Activated naive CD4-positive, alpha-beta T cell treated with anti-CD3 and anti-CD28 coated beads, Interleukin-2, amount 50 U/mL, for 72 hours (primary cell): ENCODE results near the gene STPG1. TPM values are rescaled to one million over a fixed set of nuclear protein-coding genes. Genes with fewer than 3 reads are reported as not detected.
A peak's percentile ranks its signal among the peaks of the same experiment; 100 is the strongest.

ENCODE experiments used
- ATAC-seq, 2 donors: fragments of 150-1000 bp; cut with Tn5 transposase; 2 replicates each; pipeline ENCODE4 v1.10.0; 2021; ENCODE audit warnings: mild to moderate bottlenecking in 2 of 2, moderate library complexity in 2 of 2
- DNase-seq, 2 donors: peaks; one replicate each; pipeline ENCODE4 v3.0.0; 2021 to 2022; ENCODE audit warnings: low spot score in 2 of 2
- H3K27ac Mint-ChIP-seq, 2 donors: one replicate each; pipeline ENCODE4 v1.8.0; 2022; ENCODE audit warnings: mild to moderate bottlenecking in 2 of 2, mixed read lengths in 2 of 2
- H3K36me3 Mint-ChIP-seq, 2 donors: one replicate each; pipeline ENCODE4 v1.8.0; 2022; ENCODE audit warnings: mixed read lengths in 2 of 2
- H3K9me3 Mint-ChIP-seq, 2 donors: one replicate each; pipeline ENCODE4 v1.8.0; 2022; ENCODE audit warnings: mixed read lengths in 2 of 2
- total RNA-seq, 2 donors: library from RNA; stranded (reverse); gene quantifications; one replicate each; pipeline ENCODE4 v1.2.3, GENCODE V29; 2022

The STPG1 gene
- total RNA-seq, 2 donors from 2014 or later: 6.1 to 7.0 TPM

DNA sequence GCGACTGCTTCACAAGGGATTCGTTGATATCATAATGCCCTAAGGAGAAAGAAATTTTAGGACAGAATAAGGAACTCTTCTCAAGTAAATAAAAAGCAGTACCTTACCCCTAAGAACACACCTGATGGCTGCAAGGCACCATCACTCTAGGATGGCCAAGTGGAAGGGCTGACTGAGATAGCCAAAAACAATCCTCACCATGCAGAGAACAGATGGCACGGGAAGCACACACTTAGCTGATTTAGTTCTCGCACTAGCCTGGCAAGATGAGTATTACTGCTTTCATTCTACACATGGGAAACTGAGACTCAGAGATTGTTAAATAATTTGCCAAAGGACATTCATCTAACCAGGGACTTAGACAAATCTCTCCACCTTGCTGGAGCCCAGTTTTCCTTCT is 43.8 kb downstream of the STPG1 start:
- ATAC-seq (no peak), DNase-seq (no peak)
- Mint-ChIP-seq H3K9me3 (no peaks in the 10 kb centered on the region), H3K27ac (no peak overlapping the region), H3K36me3 (no peaks in the 10 kb centered on the region)

DNA sequence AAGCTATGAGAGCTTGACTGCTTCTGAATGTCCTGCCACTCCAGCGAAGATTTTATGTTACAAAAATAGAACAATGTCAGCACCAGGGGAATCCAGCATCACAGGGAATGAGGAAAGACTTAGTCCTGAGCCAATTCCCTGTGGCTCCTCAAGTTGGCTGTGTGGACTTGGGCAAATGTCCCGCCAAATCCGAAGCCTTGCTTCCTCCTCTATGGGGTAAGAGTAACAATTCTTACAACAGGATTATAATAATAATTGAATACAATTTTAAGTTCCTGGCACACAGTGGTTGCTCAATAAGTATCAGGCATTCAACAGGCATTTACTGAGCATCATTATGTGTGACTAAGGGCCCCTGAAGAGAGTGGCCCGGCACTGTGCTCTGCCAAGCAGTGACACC is 44.4 kb downstream of the STPG1 start:
- H3K27ac Mint-ChIP-seq: no peak overlapping the region
- no peaks in the 10 kb centered on the region for H3K9me3 Mint-ChIP-seq
- DNase-seq (no peak), ATAC-seq (no peak)
- H3K36me3 Mint-ChIP-seq: no peaks in the 10 kb centered on the region

DNA sequence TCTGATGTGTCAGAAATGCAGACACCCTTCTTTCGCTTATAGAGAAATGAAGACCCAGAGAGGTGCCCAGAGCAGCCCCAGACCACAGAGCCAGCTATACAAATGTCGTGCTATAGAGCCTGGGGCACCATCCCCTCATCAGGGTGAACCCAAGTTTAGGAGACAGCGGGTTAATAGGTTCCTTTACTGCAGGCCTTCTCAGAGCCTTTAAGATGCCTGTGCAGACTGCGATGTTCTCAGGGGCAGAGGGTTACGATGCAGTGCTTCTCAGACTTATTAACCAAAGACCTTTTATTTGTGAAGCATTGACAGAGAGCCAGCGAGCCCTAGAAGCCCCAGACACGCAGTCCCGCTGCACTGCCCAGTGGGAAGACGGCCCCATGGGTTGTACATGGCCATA is 46.9 kb downstream of the STPG1 start:
- Mint-ChIP-seq H3K27ac (peak overlapping the region in 1 of 2 donors; percentile 23), H3K36me3 (peaks cover 0 to 5% of the 10 kb centered on the region in 2 donors), H3K9me3 (no peaks in the 10 kb centered on the region)
- no peak for DNase-seq
- no peak for ATAC-seq

DNA sequence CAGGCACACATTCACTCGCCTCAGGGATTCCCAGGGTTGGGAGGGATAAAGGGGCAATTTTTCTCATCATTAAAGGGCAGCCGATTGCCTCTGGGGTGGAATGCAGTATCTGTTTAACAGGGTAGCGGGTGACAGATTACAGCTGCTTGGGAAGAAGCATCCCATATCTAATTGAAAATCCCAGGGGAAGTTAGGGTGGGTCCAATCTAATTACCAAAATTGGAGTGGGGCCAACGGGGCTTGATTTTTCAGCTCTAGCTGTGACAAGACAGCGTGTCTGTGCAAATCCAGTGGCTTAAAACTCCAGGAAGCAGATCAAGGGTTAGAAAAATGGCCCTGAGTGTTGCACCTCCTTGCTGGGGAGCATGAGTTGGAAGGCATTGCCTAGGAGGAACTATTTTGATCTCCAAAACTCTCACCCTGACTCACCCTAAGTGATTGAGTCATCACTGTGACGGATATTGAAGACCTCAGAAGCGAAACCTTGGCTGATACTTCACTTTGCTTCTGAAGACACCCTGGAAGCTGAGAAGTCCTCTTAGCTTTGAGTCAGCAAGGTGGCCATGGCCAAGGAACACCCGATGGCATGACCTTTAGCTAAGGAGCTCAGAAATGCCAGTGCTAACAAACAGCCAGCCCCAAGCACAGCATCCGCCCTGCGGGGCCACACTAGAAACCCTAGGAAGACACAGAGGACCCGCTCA is 48.5 kb downstream of the STPG1 start:
- ATAC-seq (peak; percentile 98 to 100), DNase-seq (peak; percentile 50 to 71)
- Mint-ChIP-seq H3K27ac (peak overlapping the region in 1 of 2 donors; percentile 69), H3K9me3 (no peaks in the 10 kb centered on the region), H3K36me3 (peaks cover 0 to 5% of the 10 kb centered on the region in 2 donors)

DNA sequence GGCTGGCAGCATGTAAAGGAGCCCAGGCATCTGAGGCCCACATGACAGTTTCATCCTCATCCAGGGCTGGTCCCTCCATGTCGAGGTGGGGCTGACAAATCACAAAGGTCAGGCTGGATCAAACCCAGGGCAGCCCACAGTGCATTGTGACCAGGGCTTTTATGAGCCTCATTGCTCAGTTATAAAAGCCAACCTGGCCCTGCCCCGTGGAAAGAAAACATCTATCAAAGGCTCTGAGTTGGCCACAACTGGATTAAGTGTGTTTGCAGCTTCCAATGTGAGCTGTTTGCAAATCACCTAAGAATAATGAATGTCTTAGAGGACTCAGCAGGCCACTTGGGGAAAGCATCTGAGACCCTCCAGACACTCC is 49.0 kb downstream of the STPG1 start:
- H3K27ac Mint-ChIP-seq: no peak overlapping the region
- ATAC-seq (no peak), DNase-seq (no peak)
- H3K9me3 Mint-ChIP-seq: no peaks in the 10 kb centered on the region
- peaks cover 0 to 5% of the 10 kb centered on the region in 2 donors for H3K36me3 Mint-ChIP-seq

DNA sequence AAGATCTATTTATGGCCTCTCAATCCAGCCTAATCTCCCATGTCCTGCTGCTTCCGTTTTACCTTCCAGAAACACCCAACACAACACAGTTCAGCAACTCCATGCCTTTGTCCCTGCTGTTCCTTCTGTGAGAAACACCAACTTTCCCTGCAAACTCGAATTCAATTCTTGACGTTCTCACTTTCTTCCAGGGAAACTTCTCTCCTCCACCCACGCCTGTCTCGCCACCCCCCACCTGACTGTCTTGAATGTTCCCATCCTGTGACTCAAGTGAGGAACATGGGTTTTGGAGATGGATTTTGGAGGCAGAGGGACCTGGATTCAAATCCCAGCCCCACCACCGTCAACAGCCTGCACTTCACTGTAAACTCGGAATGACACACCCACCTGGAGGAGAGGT is 49.6 kb downstream of the STPG1 start:
- ATAC-seq (no peak), DNase-seq (no peak)
- Mint-ChIP-seq H3K9me3 (no peaks in the 10 kb centered on the region), H3K36me3 (peaks cover 0 to 5% of the 10 kb centered on the region in 2 donors), H3K27ac (no peak overlapping the region)

DNA sequence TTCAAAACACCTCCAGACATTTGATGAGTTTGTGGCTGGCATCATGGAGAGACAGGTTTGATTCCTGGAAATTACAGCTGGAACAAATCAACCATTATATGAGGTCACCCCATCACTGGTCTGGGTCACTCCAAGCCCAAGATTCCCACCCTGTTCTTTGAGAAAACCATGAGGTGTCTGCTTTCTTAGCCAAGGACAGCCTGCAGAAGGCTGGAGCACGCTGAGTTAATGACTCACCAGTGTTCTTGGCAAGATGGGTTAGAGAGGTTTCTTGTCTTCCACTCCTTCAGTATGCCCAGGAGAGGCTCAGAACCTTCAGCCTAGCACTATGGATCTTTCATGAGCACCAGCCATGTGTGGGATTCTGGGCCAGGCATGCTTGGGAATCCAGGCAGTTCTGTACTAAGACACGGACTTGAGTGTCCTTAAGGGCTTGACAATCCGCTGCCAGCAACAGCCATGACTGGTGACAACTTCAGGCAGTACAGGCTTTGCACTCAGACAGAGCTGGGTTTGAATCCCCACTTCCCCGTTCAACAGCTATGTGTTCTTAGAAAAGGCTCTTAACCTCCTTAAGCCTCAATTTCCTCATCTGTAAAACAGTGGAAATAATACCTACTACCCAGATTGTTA is 50.5 kb downstream of the STPG1 start:
- DNase-seq: no peak
- Mint-ChIP-seq H3K36me3 (peaks cover 0 to 5% of the 10 kb centered on the region in 2 donors), H3K27ac (no peak overlapping the region), H3K9me3 (no peaks in the 10 kb centered on the region)
- ATAC-seq: no peak

DNA sequence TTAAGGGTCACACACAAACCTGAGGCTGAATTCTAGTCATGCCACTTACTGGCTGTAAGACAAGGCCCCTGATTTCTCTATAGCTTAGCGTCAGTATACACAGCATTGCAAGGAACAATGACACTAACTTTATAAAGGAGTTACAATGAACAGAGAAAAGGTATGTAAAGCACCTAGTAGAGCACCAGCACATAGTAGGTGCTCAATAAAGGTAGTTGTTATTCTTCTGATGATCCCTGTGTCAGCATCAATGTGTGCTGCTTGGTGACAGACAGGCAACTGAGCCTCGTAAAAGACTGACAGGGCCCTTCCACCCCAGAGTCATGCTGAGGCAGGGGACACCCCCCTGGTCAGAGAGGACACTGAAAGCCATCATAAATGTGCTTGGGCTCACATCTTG is 51.2 kb downstream of the STPG1 start:
- H3K9me3 Mint-ChIP-seq: no peaks in the 10 kb centered on the region
- peaks cover 0 to 10% of the 10 kb centered on the region in 2 donors for H3K36me3 Mint-ChIP-seq
- ATAC-seq (no peak), DNase-seq (no peak)
- H3K27ac Mint-ChIP-seq: no peak overlapping the region

DNA sequence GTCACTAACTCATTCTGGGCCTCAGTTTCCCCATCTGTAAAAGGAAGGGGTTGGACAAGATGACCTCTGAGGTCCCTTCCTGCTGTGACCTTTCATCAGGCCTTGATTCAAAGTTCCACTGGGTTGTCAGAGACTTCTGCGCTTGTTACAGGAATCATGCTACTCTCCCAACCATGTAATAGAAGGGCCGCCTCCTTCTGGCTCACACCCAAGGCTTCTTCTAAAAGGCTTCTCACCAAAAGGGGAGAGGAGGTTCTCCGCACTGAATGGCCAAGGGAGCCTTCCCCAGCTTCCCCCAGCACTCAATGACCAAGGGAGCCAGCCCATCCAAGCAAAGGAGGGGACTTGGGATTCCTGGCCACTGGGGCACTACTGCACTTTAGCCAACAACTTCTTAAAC is 51.8 kb downstream of the STPG1 start:
- no peaks in the 10 kb centered on the region for H3K9me3 Mint-ChIP-seq
- H3K27ac Mint-ChIP-seq: no peak overlapping the region
- ATAC-seq (no peak), DNase-seq (no peak)
- H3K36me3 Mint-ChIP-seq: peaks cover 0 to 10% of the 10 kb centered on the region in 2 donors

DNA sequence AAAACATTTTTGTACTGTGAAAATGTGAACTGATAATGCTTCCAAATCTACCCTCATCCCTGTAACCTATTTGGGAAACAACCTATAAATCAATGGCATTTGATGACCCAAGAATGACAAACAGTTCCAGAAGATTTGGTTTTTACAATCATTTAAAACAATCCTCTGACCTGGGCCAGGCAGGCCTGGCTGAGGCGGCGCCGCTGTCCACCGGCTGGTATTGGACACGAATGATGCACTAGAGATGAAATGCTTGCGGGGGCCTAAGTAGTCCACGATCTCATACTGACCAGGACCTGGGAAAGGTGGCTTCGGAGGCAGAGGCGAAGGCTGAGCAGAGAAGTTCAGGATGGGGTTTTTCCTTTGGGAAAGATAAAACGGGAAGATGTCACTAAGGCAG is 52.9 kb downstream of the STPG1 start:
- H3K36me3 Mint-ChIP-seq: peaks cover 0 to 10% of the 10 kb centered on the region in 2 donors
- DNase-seq (no peak), ATAC-seq (no peak)
- H3K9me3 Mint-ChIP-seq: no peaks in the 10 kb centered on the region
- H3K27ac Mint-ChIP-seq: no peak overlapping the region

DNA sequence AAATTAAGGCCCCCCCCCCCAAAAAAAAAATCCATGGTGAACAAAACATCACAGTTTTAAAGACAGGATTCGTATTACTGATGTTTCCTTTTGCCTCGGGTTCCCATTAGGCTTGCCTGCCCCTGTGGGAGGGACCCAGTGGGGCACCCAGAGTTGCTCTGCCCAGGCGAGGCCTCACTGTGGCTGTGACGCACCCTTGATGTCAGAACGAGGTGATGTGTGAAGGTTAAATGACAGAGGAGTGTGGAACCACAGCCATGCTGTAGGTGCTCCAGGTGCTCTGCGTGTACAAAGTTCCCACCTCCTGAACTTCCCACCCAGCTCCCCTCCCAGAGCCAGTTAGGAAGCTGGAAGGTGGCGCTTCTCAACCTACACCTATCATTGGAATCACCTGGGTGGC is 56.5 kb downstream of the STPG1 start:
- DNase-seq (no peak), ATAC-seq (no peak)
- H3K27ac Mint-ChIP-seq: no peak overlapping the region
- H3K9me3 Mint-ChIP-seq: no peaks in the 10 kb centered on the region
- H3K36me3 Mint-ChIP-seq: peaks cover 0 to 5% of the 10 kb centered on the region in 2 donors

DNA sequence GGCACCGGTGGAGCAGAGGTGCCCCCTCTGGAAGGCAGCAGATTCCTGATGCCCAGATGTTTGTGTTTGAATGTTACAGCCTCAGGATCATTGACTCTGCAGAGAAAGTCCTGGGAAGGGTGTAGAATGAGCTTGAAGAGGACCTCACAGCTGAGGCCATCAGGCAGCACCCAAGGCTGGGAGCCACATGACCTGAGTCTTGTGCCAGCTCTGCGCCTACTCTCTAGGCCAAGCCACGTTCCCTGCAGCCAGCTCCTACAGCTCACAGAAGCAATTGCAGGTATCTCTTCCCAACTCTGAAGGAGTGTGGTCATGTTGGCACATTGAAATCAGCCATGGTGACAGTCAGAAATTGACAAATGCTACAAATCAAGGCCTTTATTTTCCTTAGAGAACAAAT is 58.1 kb downstream of the STPG1 start:
- DNase-seq: no peak
- no peak overlapping the region for H3K27ac Mint-ChIP-seq
- no peaks in the 10 kb centered on the region for H3K9me3 Mint-ChIP-seq
- H3K36me3 Mint-ChIP-seq: peaks cover 0 to 5% of the 10 kb centered on the region in 2 donors
- no peak for ATAC-seq

DNA sequence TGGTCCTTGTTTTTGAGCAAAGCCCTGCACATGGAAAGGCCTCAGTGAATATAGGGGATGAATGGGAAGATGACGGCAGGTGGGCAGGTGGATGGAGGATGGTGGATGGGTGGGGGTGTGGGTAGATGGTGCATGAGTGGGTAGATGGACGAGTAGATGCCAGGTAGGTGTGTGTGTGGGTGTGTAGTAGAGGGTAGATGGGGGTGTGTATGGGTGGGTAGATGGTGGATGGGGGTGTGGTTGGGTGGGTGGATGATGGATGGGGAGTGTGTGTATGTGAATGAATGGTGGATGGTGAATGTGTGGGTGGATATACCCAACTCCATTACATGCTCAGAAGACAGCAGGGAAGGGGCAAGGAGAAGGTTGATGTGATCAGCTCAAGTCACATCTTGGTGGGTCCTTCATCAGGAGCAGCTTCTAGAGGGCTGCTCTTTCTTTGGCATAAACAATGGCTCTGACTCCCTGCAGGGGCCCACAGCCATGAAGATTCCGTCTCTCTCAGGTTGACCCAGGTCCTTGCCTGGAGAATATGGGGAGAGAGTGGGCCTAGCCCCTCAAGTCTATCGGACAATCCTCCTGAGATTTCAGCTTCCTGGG is 60.2 kb downstream of the STPG1 start:
- ATAC-seq: no peak
- Mint-ChIP-seq H3K36me3 (peaks cover 0 to 5% of the 10 kb centered on the region in 2 donors), H3K9me3 (no peaks in the 10 kb centered on the region), H3K27ac (peak overlapping the region in 1 of 2 donors; percentile 9)
- no peak for DNase-seq

DNA sequence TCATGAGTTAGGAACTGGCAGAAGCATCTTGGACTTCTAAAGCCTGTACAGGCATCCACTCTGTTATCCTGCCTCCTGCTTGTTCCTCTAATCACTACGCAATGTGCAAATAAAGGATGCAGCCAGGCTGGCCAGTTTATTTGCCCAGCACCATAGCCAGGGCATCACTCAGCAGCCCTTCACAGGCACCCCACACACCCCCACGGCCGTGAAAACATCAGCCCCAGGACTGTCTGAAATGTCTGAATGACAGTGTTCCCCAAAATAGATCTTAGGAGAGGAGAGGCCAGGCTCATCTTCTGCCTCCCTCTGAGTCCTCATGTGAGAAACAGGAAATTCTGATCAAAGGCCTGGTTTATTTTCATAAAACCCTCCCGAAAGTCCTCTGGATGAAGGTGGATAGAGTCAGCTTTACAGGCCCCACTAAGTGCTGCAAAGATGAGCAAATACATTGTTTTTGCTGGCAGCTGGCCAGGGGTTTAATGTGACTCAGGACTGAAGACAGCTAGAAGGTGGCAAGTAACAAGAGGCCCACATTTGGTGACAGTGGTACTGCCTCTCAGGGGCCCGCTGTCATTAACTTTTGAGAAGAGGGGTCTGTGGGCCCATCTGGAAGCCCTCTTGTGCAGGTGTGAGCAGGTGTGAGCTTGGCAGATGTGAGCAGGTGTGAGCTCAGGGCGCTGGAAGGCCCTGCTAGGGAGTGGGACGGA is 61.5 kb downstream of the STPG1 start:
- Mint-ChIP-seq H3K27ac (peak overlapping the region; percentile 71 to 84), H3K36me3 (no peaks in the 10 kb centered on the region), H3K9me3 (no peaks in the 10 kb centered on the region)
- ATAC-seq: peak; percentile 80 to 81
- peak; percentile 59 to 82 for DNase-seq

DNA sequence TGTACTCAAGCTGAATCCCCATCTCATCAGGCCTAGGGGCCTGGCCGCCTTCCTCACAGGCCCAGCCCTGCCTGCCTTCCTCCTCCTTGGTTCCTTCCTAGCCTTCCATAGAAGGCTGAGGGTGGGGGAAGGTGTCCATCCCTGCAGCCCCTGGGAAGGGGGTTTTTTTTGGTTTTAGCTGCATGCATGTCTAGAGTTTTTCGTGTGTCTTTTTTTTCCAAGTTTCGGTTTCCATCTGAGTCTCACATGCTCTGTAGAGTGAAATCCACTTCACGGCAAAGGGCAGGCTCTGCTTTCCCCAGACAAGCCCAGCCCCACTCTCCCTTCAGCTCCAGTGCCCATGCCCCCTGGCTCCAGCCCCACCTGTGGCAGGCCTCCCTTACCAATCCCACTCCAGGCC is 62.3 kb downstream of the STPG1 start:
- Mint-ChIP-seq H3K36me3 (no peaks in the 10 kb centered on the region), H3K9me3 (no peaks in the 10 kb centered on the region), H3K27ac (no peak overlapping the region)
- peak in 1 of 2 donors; percentile 36 for DNase-seq
- ATAC-seq: peak; percentile 59 to 70

DNA sequence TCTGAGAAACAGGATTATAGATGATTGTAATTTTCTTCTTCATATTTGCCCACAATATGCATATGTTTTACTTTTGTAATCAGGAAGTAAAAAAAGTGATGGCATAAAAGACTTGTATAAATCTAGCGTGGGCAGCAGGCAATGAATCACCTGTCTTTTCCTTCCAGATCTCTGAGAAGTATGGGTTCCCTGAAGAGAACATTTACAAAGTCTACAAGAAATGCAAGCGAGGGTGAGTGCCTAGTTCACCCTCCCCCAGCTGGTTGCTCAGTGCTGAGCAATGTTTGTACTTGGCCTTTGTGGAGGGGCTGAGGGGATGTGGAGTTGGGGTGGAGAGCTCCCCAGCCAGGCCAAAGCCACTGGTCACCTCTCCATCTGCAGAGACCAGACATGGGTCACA is 63.7 kb downstream of the STPG1 start:
- peak in 1 of 2 donors; percentile 21 for DNase-seq
- H3K9me3 Mint-ChIP-seq: no peaks in the 10 kb centered on the region
- ATAC-seq: peak; percentile 32 to 62

DNA sequence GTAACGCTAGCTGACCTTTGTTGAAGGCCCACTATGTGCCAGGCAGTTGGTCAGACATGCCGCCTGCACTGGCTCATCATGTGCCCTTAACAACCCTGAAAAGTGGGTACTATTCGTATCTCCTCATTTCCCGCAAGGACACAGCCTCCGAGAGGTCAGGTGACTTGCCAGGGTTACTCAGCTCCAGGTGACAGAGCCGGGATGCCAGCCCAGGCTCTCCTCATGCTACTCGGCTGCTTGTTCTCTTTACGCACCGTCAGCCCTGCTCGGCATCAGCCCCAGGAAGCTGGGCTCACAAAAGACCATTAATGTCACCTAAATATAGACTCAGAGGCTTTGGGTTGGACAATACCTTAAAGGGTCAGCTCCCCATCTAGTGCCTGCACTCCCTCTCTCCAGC is 65.4 kb downstream of the STPG1 start:
- no peak overlapping the region for H3K27ac Mint-ChIP-seq
- DNase-seq (no peak), ATAC-seq (no peak)

More for the DNA sequence above, 63.7 kb downstream of the STPG1 start:
- peak overlapping the region in 1 of 2 donors; percentile 86 for H3K27ac Mint-ChIP-seq
- H3K36me3 Mint-ChIP-seq: no peaks in the 10 kb centered on the region

More for the DNA sequence above, 65.4 kb downstream of the STPG1 start:
- Mint-ChIP-seq H3K36me3 (no peaks in the 10 kb centered on the region), H3K9me3 (no peaks in the 10 kb centered on the region)
